ENCODE results near the gene MPZL2. TPM values are rescaled to one million over a fixed set of nuclear protein-coding genes. Genes with fewer than 3 reads are reported as not detected.
A peak's percentile ranks its signal among the peaks of the same experiment; 100 is the strongest.

MPZL2 gene
- total RNA-seq, 1 donor from 2014 or later, result 22.4 TPM

- peak overlapping the region; percentile 11 for H3K27ac Mint-ChIP-seq
- H3K4me3 Mint-ChIP-seq (ENCODE audit: low read depth), result no peak overlapping the region
- DNase-seq (ENCODE audit: low spot score, unreplicated experiment), result no peak
- TF ChIP-seq, protein P1, sequence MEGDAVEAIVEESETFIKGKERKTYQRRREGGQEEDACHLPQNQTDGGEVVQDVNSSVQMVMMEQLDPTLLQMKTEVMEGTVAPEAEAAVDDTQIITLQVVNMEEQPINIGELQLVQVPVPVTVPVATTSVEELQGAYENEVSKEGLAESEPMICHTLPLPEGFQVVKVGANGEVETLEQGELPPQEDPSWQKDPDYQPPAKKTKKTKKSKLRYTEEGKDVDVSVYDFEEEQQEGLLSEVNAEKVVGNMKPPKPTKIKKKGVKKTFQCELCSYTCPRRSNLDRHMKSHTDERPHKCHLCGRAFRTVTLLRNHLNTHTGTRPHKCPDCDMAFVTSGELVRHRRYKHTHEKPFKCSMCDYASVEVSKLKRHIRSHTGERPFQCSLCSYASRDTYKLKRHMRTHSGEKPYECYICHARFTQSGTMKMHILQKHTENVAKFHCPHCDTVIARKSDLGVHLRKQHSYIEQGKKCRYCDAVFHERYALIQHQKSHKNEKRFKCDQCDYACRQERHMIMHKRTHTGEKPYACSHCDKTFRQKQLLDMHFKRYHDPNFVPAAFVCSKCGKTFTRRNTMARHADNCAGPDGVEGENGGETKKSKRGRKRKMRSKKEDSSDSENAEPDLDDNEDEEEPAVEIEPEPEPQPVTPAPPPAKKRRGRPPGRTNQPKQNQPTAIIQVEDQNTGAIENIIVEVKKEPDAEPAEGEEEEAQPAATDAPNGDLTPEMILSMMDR (IDR thresholded peaks at IDR 0.05; ENCODE audit: unreplicated experiment), result no peak
- H3K9me3 Mint-ChIP-seq (ENCODE audit: low read depth), result no peaks in the 10 kb centered on the region
- H3K4me1 Mint-ChIP-seq (ENCODE audit: low read depth), result peaks cover 14% of the 10 kb centered on the region
- H3K36me3 Mint-ChIP-seq (ENCODE audit: insufficient read depth), result no peaks in the 10 kb centered on the region
- peaks cover 11% of the 10 kb centered on the region for H3K27me3 Mint-ChIP-seq
These were observed 20.9 kb downstream of the MPZL2 start for GRCh38 chr11:118243161-118243560.

DNA sequence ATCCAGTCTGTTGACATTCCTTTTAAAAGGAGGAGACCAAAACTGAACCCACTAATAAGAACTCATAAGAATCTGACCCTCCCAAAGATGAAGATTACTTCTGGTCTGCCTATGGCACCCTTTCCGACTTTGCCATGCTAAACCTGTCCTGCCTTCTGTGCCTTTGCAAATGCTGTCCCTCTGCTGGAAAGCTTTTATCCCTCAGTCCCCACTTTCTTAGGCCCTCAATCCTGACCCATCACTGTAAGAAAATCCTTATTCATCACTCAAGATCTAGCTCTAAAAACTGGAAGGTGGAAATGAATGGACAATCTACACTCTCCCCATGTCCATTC lies 22.4 kb downstream of the MPZL2 start:
- Mint-ChIP-seq H3K27ac (no peak overlapping the region), H3K4me3 (ENCODE audit: low read depth) (no peak overlapping the region), H3K9me3 (ENCODE audit: low read depth) (no peaks in the 10 kb centered on the region), H3K36me3 (ENCODE audit: insufficient read depth) (no peaks in the 10 kb centered on the region), H3K4me1 (ENCODE audit: low read depth) (peaks cover 13% of the 10 kb centered on the region), H3K27me3 (peaks cover 11% of the 10 kb centered on the region)
- no peak for DNase-seq (ENCODE audit: low spot score, unreplicated experiment)
- TF ChIP-seq, protein P1 (IDR thresholded peaks at IDR 0.05; ENCODE audit: unreplicated experiment), result no peak

- H3K27me3 Mint-ChIP-seq, result peaks cover 11% of the 10 kb centered on the region
- H3K36me3 Mint-ChIP-seq (ENCODE audit: insufficient read depth), result no peaks in the 10 kb centered on the region
- no peak overlapping the region for H3K4me3 Mint-ChIP-seq (ENCODE audit: low read depth)
- H3K9me3 Mint-ChIP-seq (ENCODE audit: low read depth), result no peaks in the 10 kb centered on the region
- DNase-seq (ENCODE audit: low spot score, unreplicated experiment), result no peak
- H3K27ac Mint-ChIP-seq, result peak overlapping the region; percentile 64
- TF ChIP-seq, protein P1 (IDR thresholded peaks at IDR 0.05; ENCODE audit: unreplicated experiment), result no peak
- peaks cover 13% of the 10 kb centered on the region for H3K4me1 Mint-ChIP-seq (ENCODE audit: low read depth)
These were observed 22.9 kb downstream of the MPZL2 start for GRCh38 chr11:118240999-118241763.

DNA sequence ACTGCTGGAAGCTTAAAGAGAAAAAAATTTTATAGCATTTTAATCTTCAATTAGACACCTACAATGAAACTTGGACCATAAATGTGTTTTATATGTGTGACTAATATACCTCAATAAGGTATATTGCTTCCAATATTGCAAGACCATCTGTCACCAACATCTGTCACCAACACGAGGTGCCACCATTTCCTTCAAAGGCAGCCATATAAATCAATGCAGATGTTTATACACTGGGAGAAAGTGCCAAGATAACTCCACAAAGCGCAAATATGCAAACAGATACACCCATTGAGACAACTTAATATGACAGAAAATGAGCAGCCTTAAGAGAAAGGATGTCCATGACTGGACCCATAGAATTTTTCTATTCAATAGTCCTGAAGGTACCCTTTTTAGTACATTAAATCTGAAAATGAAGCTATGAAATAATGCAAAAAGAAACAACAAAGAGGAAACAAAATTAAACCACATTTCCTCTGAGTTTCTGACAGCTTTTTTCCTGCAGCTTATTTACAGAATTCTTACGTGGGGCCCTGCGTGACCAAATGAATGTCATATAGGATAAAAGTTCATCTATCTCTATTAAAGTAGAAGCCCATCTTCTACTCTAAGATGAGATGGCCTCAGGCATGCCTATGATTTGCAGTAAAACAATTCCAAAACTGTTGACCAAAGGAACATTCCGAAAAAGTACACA lies 24.4 kb downstream of the MPZL2 start:
- H3K27me3 Mint-ChIP-seq, result peaks cover 11% of the 10 kb centered on the region
- no peaks in the 10 kb centered on the region for H3K36me3 Mint-ChIP-seq (ENCODE audit: insufficient read depth)
- H3K27ac Mint-ChIP-seq, result no peak overlapping the region
- no peak for DNase-seq (ENCODE audit: low spot score, unreplicated experiment)
- no peak overlapping the region for H3K4me3 Mint-ChIP-seq (ENCODE audit: low read depth)
- no peaks in the 10 kb centered on the region for H3K9me3 Mint-ChIP-seq (ENCODE audit: low read depth)
- H3K4me1 Mint-ChIP-seq (ENCODE audit: low read depth), result peaks cover 14% of the 10 kb centered on the region
- TF ChIP-seq, protein P1 (IDR thresholded peaks at IDR 0.05; ENCODE audit: unreplicated experiment), result no peak

DNA sequence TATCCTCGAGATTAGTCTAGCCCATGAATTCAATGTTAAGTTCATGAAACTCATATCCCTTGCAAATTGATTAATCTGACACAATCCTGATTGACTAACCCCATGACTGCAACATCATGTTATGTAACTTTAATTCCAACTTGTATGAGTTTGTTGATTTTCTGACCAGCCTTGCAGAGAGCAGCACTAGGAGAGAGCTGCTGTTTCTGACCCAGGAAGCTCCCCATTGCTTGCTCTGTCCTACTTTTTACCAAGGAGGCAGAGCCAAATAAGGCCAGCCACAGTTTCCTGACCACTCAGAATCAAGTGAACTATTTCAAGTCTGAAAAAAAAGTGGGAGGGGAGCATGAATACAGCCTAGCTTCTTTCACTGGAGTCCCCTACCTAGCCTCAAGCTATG lies 25.2 kb downstream of the MPZL2 start:
- peaks cover 14% of the 10 kb centered on the region for H3K4me1 Mint-ChIP-seq (ENCODE audit: low read depth)
- no peak for DNase-seq (ENCODE audit: low spot score, unreplicated experiment)
- H3K9me3 Mint-ChIP-seq (ENCODE audit: low read depth), result no peaks in the 10 kb centered on the region

More for the DNA sequence above, 25.2 kb downstream of the MPZL2 start:
- H3K27ac Mint-ChIP-seq, result no peak overlapping the region
- H3K4me3 Mint-ChIP-seq (ENCODE audit: low read depth), result no peak overlapping the region
- no peaks in the 10 kb centered on the region for H3K36me3 Mint-ChIP-seq (ENCODE audit: insufficient read depth)
- TF ChIP-seq, protein P1 (IDR thresholded peaks at IDR 0.05; ENCODE audit: unreplicated experiment), result no peak
- H3K27me3 Mint-ChIP-seq, result peaks cover 7% of the 10 kb centered on the region
